Liver (tissue), 9 donors: ENCODE measurements around the gene THOP1. TPM values are rescaled to one million over a fixed set of nuclear protein-coding genes. Genes with fewer than 3 reads are reported as not detected.

Experiments used
- DNase-seq: peaks from one replicate; pipeline ENCODE4 v3.0.0-alpha.2; 2017; ENCODE audit warnings: low spot score
- H3K27ac ChIP-seq, 2 donors: one replicate each; pipeline ENCODE4 v1.7.0; 2013; ENCODE audit warnings: inconsistent platforms in 2 of 2, low read length in 2 of 2, control low read depth in 1 of 2, low read depth in 1 of 2, mild to moderate bottlenecking in 1 of 2
- H3K27me3 ChIP-seq, 4 donors: one replicate each; pipeline versions ENCODE4 v1.6.1 to v1.7.0; 2013; ENCODE audit warnings: low read length in 3 of 4, inconsistent platforms in 1 of 4, mild to moderate bottlenecking in 1 of 4, moderate library complexity in 1 of 4; ENCODE audit not compliant: control insufficient read depth in 4 of 4, insufficient read depth in 4 of 4
- H3K36me3 ChIP-seq, 4 donors: one replicate each; pipeline versions ENCODE4 v1.6.1 to v1.7.0; 2013; ENCODE audit warnings: low read length in 3 of 4, mild to moderate bottlenecking in 3 of 4, low read depth in 1 of 4, moderate library complexity in 1 of 4; ENCODE audit not compliant: control insufficient read depth in 4 of 4, insufficient read depth in 3 of 4
- H3K4me1 ChIP-seq, 4 donors: one replicate each; pipeline versions ENCODE4 v1.6.1 to v1.7.0; 2013; ENCODE audit warnings: low read length in 3 of 4, mild to moderate bottlenecking in 3 of 4, moderate library complexity in 1 of 4; ENCODE audit not compliant: control insufficient read depth in 4 of 4, insufficient read depth in 4 of 4
- H3K4me3 ChIP-seq, 3 donors: one replicate each; pipeline versions ENCODE4 v1.6.1 to v1.7.0; 2013; ENCODE audit warnings: low read length in 3 of 3, control low read depth in 1 of 3, low read depth in 1 of 3, mild to moderate bottlenecking in 1 of 3
- H3K9ac ChIP-seq, 2 donors: one replicate each; pipeline ENCODE4 v1.7.0; 2013; ENCODE audit warnings: low read length in 2 of 2, mild to moderate bottlenecking in 2 of 2, moderate library complexity in 2 of 2, control low read depth in 1 of 2, low read depth in 1 of 2
- H3K9me3 ChIP-seq, 4 donors: one replicate each; pipeline versions ENCODE4 v1.6.1 to v1.7.0; 2013; ENCODE audit warnings: low read length in 3 of 4; ENCODE audit not compliant: control insufficient read depth in 4 of 4
- EGR1 ChIP-seq, 2 donors: IDR thresholded peaks; 2 replicates each; pipeline ENCODE4 v1.6.1; 2016 to 2018; ENCODE audit warnings: antibody characterized with exemption in 2 of 2, low read depth in 2 of 2
- FOXA1 ChIP-seq: IDR thresholded peaks from 2 replicates; pipeline ENCODE4 v1.6.1; 2016; ENCODE audit warnings: antibody characterized with exemption
- FOXA2 ChIP-seq: IDR thresholded peaks from 2 replicates; pipeline ENCODE4 v1.6.1; 2016; ENCODE audit warnings: antibody characterized with exemption
- GABPA ChIP-seq, 2 donors: IDR thresholded peaks in 1 of 2; conservative IDR thresholded peaks in 1 of 2; 2 replicates each; pipeline ENCODE4 v1.6.1; 2016; ENCODE audit warnings: antibody characterized with exemption in 2 of 2, mild to moderate bottlenecking in 1 of 2, moderate library complexity in 1 of 2
- HNF4A ChIP-seq, 2 donors: conservative IDR thresholded peaks; 2 replicates each; pipeline ENCODE4 v1.6.1; 2016; ENCODE audit warnings: antibody characterized with exemption in 2 of 2, mild to moderate bottlenecking in 2 of 2
- HNF4G ChIP-seq: IDR thresholded peaks from 2 replicates; pipeline ENCODE4 v1.6.1; 2016; ENCODE audit warnings: antibody characterized with exemption
- JUND ChIP-seq, 2 donors: IDR thresholded peaks; 2 replicates each; pipeline ENCODE4 v1.6.1; 2016; ENCODE audit warnings: antibody characterized with exemption in 2 of 2
- NR2F2 ChIP-seq: IDR thresholded peaks from 2 replicates; pipeline ENCODE4 v1.6.1; 2016; ENCODE audit warnings: antibody characterized with exemption
- RAD21 ChIP-seq, 2 donors: IDR thresholded peaks; 2 replicates each; pipeline ENCODE4 v1.6.1; 2016; ENCODE audit warnings: antibody characterized with exemption in 2 of 2, mild to moderate bottlenecking in 2 of 2
- RXRA ChIP-seq, 2 donors: IDR thresholded peaks; 2 replicates each; pipeline ENCODE4 v1.6.1; 2017 to 2018; ENCODE audit warnings: antibody characterized with exemption in 2 of 2, mild to moderate bottlenecking in 1 of 2
- SP1 ChIP-seq: IDR thresholded peaks from 2 replicates; pipeline ENCODE4 v1.6.1; 2018; ENCODE audit warnings: antibody characterized with exemption, mild to moderate bottlenecking
- TAF1 ChIP-seq: conservative IDR thresholded peaks from 2 replicates; pipeline ENCODE4 v1.6.1; 2016; ENCODE audit warnings: antibody characterized with exemption, mild to moderate bottlenecking
- YY1 ChIP-seq: IDR thresholded peaks from 2 replicates; pipeline ENCODE4 v1.6.1; 2016; ENCODE audit warnings: antibody characterized with exemption, mild to moderate bottlenecking
- WGBS: extraction: QIAGEN DNeasy Blood & Tissue Kit; methylation state at CpG from one replicate; pipeline ENCODE4 v1.1.7; 2013; 5-methylcytosine and 5-hydroxymethylcytosine counted together
- polyA plus RNA-seq, 2 donors: library from polyadenylated mRNA; stranded (reverse) in 1 of 2; unstranded in 1 of 2; fragments of 200-250 nt in 1 of 2; fragments of >200 nt in 1 of 2; fragmentation: Nextera tagmentation in 1 of 2; extraction: Ambion mirVana in 1 of 2; gene quantifications; one replicate each; pipeline versions ENCODE4 v1.2.1 to v1.2.3, GENCODE V29; 2013 to 2015
- total RNA-seq, 2 donors: library from RNA; depleted of rRNA; stranded (reverse); fragments of >200 nt; gene quantifications; one replicate each; pipeline ENCODE4 v1.2.3, GENCODE V29; 2014
- TF ChIP-seq, protein P1 (sequence below): IDR thresholded peaks from 2 replicates; pipeline ENCODE4 v1.6.1; 2016; ENCODE audit warnings: antibody characterized with exemption
- TF ChIP-seq, protein P2 (sequence below): IDR thresholded peaks from 2 replicates; pipeline ENCODE4 v1.6.1; 2016; ENCODE audit warnings: antibody characterized with exemption
- TF ChIP-seq, protein P3 (sequence below): IDR thresholded peaks from 2 replicates; pipeline ENCODE4 v1.6.1; 2016; ENCODE audit warnings: antibody characterized with exemption
- TF ChIP-seq, protein P4 (sequence below): fragments of 150-350 bp; IDR thresholded peaks from 2 replicates; pipeline ENCODE4 v1.5.1; 2017; ENCODE audit warnings: improper control_type of control experiment, low read depth, low read length; ENCODE audit not compliant: missing input control
- TF ChIP-seq, protein P5 (sequence below): IDR thresholded peaks from 2 replicates; pipeline ENCODE4 v1.6.1; 2016; ENCODE audit warnings: antibody characterized with exemption, mild to moderate bottlenecking
- donor health status: healthy.
- donor health status: healthy.
- donor health status: healthy.
- donor health status: healthy.
- donor health status: healthy.

The THOP1 gene
- total and polyA plus RNA-seq, 4 donors: 39.1 to 56.2 (median 44.7) TPM

DNA sequence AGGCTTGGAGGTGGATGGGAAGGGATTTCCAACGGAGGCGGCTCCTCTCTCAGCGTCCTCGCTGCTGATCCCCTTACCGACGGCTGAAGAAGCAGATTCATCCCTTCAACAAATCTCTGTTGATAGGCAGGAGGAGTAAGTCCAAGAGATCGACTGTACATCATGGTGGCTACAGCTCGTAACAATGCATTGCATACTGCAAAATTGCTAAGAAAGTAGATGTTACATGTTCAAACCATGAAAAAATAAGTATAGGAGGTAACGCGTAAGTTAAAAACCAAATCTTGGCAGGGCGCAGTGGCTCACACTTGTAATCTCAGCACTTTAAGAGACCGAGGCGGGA is 45.0 kb upstream of the THOP1 start:
- WGBS: 44% methylated on average over 13 of the region's 13 CpGs
- TF ChIP-seq GABPA (IDR thresholded peaks at IDR 0.05 in 1 of 2, conservative IDR thresholded peaks at IDR 0.05 in 1 of 2) (peak in 1 of 2 donors; percentile 41), JUND (IDR thresholded peaks at IDR 0.05) (no peak), RXRA (IDR thresholded peaks at IDR 0.05) (no peak), FOXA1 (no peak), TAF1 (no peak)
- TF ChIP-seq, protein P1, sequence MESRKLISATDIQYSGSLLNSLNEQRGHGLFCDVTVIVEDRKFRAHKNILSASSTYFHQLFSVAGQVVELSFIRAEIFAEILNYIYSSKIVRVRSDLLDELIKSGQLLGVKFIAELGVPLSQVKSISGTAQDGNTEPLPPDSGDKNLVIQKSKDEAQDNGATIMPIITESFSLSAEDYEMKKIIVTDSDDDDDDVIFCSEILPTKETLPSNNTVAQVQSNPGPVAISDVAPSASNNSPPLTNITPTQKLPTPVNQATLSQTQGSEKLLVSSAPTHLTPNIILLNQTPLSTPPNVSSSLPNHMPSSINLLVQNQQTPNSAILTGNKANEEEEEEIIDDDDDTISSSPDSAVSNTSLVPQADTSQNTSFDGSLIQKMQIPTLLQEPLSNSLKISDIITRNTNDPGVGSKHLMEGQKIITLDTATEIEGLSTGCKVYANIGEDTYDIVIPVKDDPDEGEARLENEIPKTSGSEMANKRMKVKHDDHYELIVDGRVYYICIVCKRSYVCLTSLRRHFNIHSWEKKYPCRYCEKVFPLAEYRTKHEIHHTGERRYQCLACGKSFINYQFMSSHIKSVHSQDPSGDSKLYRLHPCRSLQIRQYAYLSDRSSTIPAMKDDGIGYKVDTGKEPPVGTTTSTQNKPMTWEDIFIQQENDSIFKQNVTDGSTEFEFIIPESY: no peak
- TF ChIP-seq, protein P2, sequence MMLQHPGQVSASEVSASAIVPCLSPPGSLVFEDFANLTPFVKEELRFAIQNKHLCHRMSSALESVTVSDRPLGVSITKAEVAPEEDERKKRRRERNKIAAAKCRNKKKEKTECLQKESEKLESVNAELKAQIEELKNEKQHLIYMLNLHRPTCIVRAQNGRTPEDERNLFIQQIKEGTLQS: no peak
- TF ChIP-seq, protein P3, sequence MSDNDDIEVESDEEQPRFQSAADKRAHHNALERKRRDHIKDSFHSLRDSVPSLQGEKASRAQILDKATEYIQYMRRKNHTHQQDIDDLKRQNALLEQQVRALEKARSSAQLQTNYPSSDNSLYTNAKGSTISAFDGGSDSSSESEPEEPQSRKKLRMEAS: no peak
- TF ChIP-seq, protein P4, sequence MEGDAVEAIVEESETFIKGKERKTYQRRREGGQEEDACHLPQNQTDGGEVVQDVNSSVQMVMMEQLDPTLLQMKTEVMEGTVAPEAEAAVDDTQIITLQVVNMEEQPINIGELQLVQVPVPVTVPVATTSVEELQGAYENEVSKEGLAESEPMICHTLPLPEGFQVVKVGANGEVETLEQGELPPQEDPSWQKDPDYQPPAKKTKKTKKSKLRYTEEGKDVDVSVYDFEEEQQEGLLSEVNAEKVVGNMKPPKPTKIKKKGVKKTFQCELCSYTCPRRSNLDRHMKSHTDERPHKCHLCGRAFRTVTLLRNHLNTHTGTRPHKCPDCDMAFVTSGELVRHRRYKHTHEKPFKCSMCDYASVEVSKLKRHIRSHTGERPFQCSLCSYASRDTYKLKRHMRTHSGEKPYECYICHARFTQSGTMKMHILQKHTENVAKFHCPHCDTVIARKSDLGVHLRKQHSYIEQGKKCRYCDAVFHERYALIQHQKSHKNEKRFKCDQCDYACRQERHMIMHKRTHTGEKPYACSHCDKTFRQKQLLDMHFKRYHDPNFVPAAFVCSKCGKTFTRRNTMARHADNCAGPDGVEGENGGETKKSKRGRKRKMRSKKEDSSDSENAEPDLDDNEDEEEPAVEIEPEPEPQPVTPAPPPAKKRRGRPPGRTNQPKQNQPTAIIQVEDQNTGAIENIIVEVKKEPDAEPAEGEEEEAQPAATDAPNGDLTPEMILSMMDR: no peak
- peaks cover 4 to 10% (median 8%) of the 10 kb centered on the region in 4 donors for H3K4me1 ChIP-seq
- H3K27ac ChIP-seq: no peak overlapping the region
- peaks cover 0 to 2% (median 0%) of the 10 kb centered on the region in 4 donors for H3K9me3 ChIP-seq
- DNase-seq: no peak
- H3K9ac ChIP-seq: no peak overlapping the region
- no peaks in the 10 kb centered on the region for H3K27me3 ChIP-seq
- peaks cover 1 to 17% (median 8%) of the 10 kb centered on the region in 4 donors for H3K36me3 ChIP-seq
- no peak overlapping the region for H3K4me3 ChIP-seq

DNA sequence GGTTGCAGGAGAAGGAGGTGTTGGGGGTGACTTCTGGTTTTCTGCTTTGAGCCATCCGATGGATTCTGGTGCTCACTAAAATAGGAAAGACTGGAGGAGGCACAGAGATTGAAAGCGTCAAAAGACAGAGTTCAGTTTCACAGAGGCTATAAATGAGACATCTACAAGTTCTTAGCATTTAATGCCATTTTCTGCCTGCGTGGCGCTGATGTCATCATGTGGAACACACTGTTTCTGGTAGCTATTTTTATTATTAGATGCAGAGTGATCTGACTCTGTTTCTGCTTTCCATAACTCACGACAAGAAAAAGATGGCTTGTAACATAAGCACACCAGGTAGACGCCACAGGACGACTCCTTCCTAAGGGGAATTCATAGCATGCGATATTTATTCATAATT is 42.2 kb upstream of the THOP1 start:
- DNase-seq: no peak
- H3K9ac ChIP-seq: no peak overlapping the region
- H3K27ac ChIP-seq: no peak overlapping the region
- no peak overlapping the region for H3K4me3 ChIP-seq
- no peaks in the 10 kb centered on the region for H3K27me3 ChIP-seq
- no peaks in the 10 kb centered on the region for H3K9me3 ChIP-seq
- H3K36me3 ChIP-seq: no peaks in the 10 kb centered on the region
- WGBS: 63% methylated on average over 8 of the region's 8 CpGs
- TF ChIP-seq RXRA (IDR thresholded peaks at IDR 0.05): no peak
- TF ChIP-seq HNF4G: no peak
- TF ChIP-seq, protein P5, sequence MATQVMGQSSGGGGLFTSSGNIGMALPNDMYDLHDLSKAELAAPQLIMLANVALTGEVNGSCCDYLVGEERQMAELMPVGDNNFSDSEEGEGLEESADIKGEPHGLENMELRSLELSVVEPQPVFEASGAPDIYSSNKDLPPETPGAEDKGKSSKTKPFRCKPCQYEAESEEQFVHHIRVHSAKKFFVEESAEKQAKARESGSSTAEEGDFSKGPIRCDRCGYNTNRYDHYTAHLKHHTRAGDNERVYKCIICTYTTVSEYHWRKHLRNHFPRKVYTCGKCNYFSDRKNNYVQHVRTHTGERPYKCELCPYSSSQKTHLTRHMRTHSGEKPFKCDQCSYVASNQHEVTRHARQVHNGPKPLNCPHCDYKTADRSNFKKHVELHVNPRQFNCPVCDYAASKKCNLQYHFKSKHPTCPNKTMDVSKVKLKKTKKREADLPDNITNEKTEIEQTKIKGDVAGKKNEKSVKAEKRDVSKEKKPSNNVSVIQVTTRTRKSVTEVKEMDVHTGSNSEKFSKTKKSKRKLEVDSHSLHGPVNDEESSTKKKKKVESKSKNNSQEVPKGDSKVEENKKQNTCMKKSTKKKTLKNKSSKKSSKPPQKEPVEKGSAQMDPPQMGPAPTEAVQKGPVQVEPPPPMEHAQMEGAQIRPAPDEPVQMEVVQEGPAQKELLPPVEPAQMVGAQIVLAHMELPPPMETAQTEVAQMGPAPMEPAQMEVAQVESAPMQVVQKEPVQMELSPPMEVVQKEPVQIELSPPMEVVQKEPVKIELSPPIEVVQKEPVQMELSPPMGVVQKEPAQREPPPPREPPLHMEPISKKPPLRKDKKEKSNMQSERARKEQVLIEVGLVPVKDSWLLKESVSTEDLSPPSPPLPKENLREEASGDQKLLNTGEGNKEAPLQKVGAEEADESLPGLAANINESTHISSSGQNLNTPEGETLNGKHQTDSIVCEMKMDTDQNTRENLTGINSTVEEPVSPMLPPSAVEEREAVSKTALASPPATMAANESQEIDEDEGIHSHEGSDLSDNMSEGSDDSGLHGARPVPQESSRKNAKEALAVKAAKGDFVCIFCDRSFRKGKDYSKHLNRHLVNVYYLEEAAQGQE: no peak
- TF ChIP-seq, protein P2: no peak
- no peak for TF ChIP-seq SP1
- no peak for TF ChIP-seq NR2F2
- TF ChIP-seq, protein P4: no peak
- no peak for TF ChIP-seq TAF1
- TF ChIP-seq JUND (IDR thresholded peaks at IDR 0.05): no peak
- TF ChIP-seq HNF4A (conservative IDR thresholded peaks at IDR 0.05): no peak
- TF ChIP-seq FOXA1: no peak
- no peak for TF ChIP-seq FOXA2
- TF ChIP-seq EGR1 (IDR thresholded peaks at IDR 0.05; ENCODE audit: low read depth in 2 of 2): no peak
- no peak for TF ChIP-seq GABPA (IDR thresholded peaks at IDR 0.05 in 1 of 2, conservative IDR thresholded peaks at IDR 0.05 in 1 of 2)
- TF ChIP-seq, protein P1: no peak
- TF ChIP-seq, protein P3: no peak
- no peak for TF ChIP-seq RAD21 (IDR thresholded peaks at IDR 0.05)
- TF ChIP-seq YY1: no peak
- H3K4me1 ChIP-seq: peaks cover 4 to 10% (median 8%) of the 10 kb centered on the region in 4 donors
